HepG2 (cell line): Measurements from ENCODE around the gene SATB1.

Experiments used
- CTCF ChIP-seq: sonication (generic); formaldehyde crosslinking; IDR thresholded peaks from 2 replicates; pipeline ENCODE4 v1.5.0; 2020; ENCODE audit warnings: mild to moderate bottlenecking, missing genetic modification reagents, moderate library complexity
- EZH2 ChIP-seq: conservative IDR thresholded peaks from 2 replicates; pipeline ENCODE4 v1.6.1; 2012; ENCODE audit warnings: mild to moderate bottlenecking, low read depth, low read length, moderate library complexity
- FOXO4 ChIP-seq: sonication (generic); formaldehyde crosslinking; conservative IDR thresholded peaks from 2 replicates; pipeline ENCODE4 v1.8.1; 2023; ENCODE audit warnings: missing genetic modification reagents
- PAWR ChIP-seq: sonication (generic); formaldehyde crosslinking; IDR thresholded peaks from 2 replicates; pipeline ENCODE4 v1.4.0; 2020; ENCODE audit warnings: missing genetic modification reagents, mild to moderate bottlenecking, borderline replicate concordance
- SKI ChIP-seq: fragments of 450-650 bp; IDR thresholded peaks from one replicate; pipeline ENCODE4 v1.6.1; 2018; ENCODE audit warnings: mild to moderate bottlenecking; ENCODE audit not compliant: partially characterized antibody
- SNAPC2 ChIP-seq: sonication (generic); formaldehyde crosslinking; IDR thresholded peaks from 2 replicates; pipeline ENCODE4 v1.8.1; 2022; ENCODE audit warnings: mild to moderate bottlenecking, missing genetic modification reagents
- SOX5 ChIP-seq: IDR thresholded peaks from 2 replicates; pipeline ENCODE4 v1.6.1; 2016; ENCODE audit warnings: borderline replicate concordance
- TAF1 ChIP-seq: sonication (generic); formaldehyde crosslinking; IDR thresholded peaks from 2 replicates; pipeline ENCODE4 v1.4.0; 2020; ENCODE audit warnings: missing genetic modification reagents
- ZFY ChIP-seq: sonication (generic); formaldehyde crosslinking; IDR thresholded peaks from 2 replicates; pipeline ENCODE4 v1.4.0; 2020; ENCODE audit warnings: missing genetic modification reagents
- ZNF337 ChIP-seq: sonication (generic); formaldehyde crosslinking; IDR thresholded peaks from 2 replicates; pipeline ENCODE4 v1.5.1; 2020; ENCODE audit warnings: missing genetic modification reagents, low read depth, mild to moderate bottlenecking, borderline replicate concordance
- ZNF343 ChIP-seq: sonication (generic); formaldehyde crosslinking; IDR thresholded peaks from 2 replicates; pipeline ENCODE4 v1.4.0; 2020; ENCODE audit warnings: mild to moderate bottlenecking, missing genetic modification reagents
- TF ChIP-seq, protein P1 (sequence below): sonication (generic); IDR thresholded peaks from 2 replicates; pipeline ENCODE4 v1.6.1; 2016; ENCODE audit warnings: low read depth, borderline replicate concordance

DNA sequence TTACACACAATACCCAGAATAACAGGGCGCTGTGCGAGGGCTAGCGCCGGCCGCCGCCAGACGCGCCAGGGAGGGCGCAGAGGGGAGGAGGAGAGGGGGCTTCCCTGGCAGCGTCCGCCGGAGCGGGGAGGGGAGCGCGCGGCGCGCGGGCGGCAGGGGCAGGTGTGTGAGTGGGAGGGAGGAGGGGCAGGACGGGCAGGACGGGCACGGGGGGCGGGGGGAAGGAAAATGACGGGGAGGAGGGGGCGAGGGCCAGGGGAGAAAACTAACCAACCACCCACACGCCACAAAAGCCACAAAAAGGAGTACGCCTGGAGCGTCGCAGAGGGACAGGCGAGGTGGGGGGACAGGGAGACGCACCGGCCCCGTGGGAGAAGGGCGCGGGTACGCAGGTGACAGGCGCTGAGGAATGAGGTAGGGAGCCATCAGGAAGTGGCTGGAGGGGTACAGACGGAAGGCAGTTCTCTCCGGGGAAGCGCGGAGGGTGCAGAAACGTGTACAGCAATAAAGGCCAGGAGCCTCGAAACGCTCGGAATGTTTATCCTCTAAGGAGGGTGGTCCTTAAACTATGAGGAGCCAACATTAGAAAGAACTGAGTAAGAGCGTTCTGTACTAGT is 610 bp upstream of the SATB1 start:
- TF ChIP-seq ZFY, result no peak
- TF ChIP-seq PAWR (CRISPR knock-in tag), result no peak
- peak; percentile 61; the same call in 1 of the 2 replicates for TF ChIP-seq EZH2
- no peak for TF ChIP-seq TAF1 (CRISPR knock-in tag)
- no peak for TF ChIP-seq FOXO4 (CRISPR knock-in tag)
- no peak for TF ChIP-seq ZNF337
- TF ChIP-seq, protein P1, sequence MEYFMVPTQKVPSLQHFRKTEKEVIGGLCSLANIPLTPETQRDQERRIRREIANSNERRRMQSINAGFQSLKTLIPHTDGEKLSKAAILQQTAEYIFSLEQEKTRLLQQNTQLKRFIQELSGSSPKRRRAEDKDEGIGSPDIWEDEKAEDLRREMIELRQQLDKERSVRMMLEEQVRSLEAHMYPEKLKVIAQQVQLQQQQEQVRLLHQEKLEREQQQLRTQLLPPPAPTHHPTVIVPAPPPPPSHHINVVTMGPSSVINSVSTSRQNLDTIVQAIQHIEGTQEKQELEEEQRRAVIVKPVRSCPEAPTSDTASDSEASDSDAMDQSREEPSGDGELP, result no peak
- TF ChIP-seq SNAPC2, result no peak
- no peak for TF ChIP-seq SKI
- TF ChIP-seq ZNF343 (CRISPR knock-in tag), result no peak
- TF ChIP-seq SOX5, result no peak
- no peak for TF ChIP-seq CTCF (CRISPR knock-in tag)
